ENCODE results near the gene HIRA.
"Not testable (repeated sequence)": the region's sequence is repeated elsewhere in the genome, so short reads cannot be mapped to it uniquely, and the experiment has no call there.

The HIRA gene

DNA sequence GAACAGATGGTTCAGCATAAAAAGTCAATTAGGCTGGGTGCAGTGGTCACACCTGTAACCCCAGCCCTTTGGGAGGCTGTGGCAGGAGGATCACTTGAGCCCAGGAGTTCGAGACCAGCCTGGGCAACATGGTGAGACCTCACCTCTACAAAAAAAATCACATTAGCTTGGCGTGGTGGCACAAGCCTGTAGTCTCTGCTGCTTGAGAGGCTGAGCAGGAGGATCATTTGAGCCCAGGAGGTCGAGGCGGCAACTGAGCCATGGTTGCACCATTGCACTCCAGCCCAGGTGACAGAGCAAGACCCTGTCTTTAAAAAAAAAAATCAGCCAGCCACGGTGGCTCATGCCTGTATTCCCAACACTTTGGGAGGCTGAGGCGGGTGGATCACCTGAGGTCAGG, 108.1 kb downstream of the HIRA start:
- not testable (repeated sequence) for DNase-seq (ENCODE audit: low read depth)

DNA sequence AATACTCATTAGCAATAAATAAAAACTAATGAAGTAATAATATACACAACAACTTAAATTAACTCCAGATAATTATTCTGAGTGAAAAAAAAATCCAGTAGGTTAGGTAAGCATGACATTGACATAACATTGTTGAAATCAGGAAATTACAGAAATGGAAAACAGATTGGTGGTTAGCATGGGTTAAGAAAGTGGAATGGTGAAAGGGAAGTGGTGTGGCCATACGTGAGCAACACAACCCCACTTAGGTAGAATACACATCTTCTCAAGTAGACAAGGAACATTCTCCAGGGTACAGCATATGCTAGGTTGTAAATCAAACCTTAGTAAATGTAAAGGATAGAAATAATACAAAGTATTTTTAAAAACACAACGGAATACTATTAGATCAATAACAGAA, 109.8 kb downstream of the HIRA start:
- DNase-seq (ENCODE audit: low read depth) = no peak

DNA sequence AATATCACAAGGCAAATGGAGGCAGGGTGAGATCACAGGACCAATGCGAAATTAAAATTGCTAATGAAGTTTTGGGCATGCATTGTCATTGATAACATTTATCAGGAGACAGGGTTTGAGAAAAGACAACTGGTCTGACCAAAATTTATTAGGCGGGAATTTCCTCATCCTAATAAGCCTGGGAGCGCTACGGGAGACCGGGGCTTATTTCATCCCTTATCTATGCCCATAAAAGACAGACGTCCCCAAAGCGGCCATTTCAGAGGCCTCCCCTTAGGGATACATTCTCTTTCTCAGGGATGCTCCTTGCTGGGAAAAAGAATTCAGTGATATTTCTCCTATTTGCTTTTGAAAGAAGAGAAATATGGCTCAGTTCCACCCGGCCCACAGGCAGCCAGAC, 111.4 kb downstream of the HIRA start:
- not testable (repeated sequence) for DNase-seq (ENCODE audit: low read depth)

DNA sequence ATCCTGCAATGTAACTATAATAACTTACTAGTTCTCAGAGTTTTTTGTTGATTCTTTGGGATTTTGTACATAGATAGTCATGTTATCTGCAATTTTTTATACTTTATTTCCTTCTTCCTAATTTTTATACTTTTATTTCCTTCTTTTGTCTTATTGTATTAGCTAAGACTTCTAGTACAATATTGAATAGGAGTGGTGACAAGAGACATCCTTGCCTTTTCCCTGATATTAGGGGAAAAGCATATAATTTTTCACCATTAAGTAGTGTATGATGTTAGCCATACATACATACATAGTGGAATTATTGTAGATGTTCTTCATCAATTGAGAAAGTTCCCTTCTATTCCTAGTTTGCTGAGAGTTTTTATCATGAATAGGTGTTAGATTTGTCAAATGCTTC, 112.3 kb downstream of the HIRA start:
- no peak for DNase-seq (ENCODE audit: low read depth)

DNA sequence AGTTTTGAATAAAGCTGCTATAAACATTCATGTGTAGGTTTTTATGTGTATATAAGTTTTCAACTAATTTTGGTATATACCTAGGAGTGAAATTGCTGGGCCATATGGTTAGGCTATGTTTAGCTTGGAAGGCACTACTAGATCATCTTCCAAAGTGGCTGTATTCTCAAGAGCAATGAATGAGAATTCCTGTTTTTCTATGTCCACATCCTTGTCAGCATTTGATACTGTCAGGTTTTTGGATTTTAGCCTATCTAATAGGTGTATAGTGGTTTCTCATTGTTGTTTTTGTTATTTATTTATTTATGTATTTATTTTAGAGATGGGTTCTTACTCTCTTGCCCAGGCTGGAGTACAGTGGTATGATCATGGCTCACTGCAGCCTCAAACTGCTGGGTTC, 113.7 kb downstream of the HIRA start:
- DNase-seq (ENCODE audit: low read depth) = no peak

DNA sequence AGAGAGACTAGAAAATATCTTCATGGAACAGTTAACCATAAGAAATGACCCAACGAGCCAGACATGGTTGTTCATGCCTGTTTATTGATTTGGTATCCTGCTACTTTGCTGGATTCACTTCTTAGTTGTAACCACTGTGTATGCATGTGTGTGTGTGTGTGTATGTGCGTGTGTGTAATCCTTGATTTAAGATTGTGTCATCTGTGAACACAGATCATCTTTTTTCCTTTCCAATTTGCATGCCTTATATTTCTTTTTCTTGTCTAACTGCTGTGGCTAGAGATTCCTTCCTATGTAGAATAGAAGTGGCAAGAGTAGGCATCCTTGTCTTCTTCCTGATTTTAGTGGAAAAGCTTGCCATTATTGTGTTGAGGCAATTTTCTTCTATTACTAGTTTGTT, 123.7 kb downstream of the HIRA start:
- no peak for DNase-seq (ENCODE audit: low read depth)

DNA sequence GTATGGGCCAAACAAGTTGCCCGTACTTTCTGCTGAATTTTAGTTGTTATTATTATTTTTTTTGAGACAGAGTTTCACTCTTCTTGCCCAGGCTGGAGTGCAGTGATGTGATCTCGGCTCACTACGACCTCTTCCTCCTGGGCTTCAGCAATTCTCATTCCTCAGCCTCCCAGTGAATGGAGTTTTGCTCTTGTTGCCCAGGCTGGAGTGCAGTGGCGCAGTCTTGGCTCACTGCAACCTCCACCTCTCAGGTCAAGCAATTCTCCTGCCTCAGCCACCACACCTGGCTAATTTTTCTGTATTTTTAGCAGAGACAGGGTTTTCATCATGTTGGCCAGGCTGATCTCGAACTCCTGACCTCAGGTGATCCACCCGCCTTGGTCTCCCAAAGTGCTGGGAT, 125.0 kb downstream of the HIRA start:
- DNase-seq (ENCODE audit: low read depth) = not testable (repeated sequence)

DNA sequence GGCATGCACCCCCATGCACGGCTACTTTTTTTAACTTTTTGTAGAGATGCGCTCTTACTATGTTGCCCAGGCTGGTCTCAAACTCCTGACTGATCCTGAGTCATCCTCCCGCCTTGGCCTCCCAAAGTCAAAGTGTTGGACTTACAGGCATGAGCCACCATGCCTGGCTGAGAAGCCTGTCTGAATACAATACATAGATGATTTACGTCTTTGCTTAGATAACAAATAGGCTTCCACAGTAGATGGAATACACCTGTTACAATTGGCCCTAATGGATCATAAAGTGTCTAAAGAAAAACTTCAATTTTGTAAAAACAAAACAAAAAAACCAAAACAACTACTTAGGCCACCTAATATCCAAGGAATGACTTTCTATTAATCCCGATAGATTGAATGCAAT, 127.0 kb downstream of the HIRA start:
- no peak for DNase-seq (ENCODE audit: low read depth)

DNA sequence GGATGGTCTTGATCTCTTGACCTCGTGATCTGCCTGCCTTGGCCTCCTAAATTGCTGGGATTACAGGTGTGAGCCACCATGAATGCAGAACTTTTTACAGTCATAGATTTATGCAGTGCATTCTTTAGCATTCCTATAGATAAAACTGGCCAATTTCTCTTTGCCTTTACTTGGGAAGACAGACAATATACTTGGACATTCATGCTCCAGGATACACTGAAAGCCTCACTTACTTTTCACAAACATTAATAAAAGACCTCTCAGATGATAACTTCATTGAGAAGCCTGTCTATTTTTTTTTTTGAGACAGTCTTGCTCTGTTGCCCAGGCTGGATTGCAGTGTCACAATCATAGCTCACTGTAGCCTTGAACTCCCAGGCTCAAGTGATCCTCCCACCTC, 127.7 kb downstream of the HIRA start:
- no peak for DNase-seq (ENCODE audit: low read depth)

DNA sequence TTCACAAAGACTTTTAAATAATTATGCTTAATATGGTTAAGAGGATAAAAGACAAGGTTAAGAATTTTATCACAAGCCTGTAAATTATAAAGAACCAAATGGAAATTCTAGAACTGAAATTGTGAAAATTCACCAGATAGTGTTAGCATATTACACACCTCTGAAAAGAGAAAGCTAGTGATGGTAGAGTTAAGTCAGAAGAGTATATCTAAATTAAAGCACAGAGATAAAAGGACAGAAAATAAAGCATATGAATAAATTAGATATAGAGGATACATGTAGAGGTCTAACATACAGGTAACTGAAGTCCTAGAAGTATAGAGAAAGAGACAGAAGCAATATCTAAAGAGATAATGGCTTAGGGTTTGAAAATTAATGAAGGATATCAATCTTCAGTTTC, 135.8 kb downstream of the HIRA start:
- no peak for DNase-seq (ENCODE audit: low read depth)

DNA sequence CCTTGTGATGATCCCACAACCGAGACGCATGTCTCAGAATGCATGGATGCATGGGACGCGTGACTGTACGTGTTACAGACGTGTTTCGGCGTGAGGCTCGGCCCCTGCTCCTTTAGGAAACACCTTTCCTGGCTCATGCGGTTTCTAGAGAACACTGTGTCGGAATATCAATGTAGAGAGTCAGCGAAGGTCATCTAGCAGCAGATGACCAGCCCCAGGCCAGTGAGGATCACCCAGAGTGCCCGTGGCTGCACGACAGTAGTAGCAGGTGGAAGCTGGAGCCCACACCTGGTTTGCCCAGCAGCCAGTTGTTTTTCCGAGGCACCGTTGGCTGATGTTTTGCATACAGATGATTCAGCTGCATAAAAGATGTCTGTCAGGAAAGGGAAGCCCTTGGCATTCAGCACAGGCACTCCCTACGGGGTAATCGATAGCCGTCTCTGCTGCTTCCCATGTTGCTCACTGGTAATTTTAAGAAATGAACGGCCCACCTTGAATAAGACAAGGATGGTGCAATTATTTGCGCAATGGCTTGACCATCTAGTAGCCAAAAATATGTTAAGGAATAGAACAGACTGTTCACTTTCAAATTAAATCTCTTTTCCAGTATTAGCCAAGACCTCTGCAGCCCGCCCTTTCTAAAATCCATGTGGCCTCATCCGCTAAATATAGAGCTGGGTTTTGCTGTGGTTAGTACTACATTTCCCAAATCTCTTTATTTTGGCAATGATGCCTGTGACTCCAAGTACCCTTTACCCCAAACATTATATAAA, 138.9 kb downstream of the HIRA start:
- no peak for DNase-seq (ENCODE audit: low read depth)

DNA sequence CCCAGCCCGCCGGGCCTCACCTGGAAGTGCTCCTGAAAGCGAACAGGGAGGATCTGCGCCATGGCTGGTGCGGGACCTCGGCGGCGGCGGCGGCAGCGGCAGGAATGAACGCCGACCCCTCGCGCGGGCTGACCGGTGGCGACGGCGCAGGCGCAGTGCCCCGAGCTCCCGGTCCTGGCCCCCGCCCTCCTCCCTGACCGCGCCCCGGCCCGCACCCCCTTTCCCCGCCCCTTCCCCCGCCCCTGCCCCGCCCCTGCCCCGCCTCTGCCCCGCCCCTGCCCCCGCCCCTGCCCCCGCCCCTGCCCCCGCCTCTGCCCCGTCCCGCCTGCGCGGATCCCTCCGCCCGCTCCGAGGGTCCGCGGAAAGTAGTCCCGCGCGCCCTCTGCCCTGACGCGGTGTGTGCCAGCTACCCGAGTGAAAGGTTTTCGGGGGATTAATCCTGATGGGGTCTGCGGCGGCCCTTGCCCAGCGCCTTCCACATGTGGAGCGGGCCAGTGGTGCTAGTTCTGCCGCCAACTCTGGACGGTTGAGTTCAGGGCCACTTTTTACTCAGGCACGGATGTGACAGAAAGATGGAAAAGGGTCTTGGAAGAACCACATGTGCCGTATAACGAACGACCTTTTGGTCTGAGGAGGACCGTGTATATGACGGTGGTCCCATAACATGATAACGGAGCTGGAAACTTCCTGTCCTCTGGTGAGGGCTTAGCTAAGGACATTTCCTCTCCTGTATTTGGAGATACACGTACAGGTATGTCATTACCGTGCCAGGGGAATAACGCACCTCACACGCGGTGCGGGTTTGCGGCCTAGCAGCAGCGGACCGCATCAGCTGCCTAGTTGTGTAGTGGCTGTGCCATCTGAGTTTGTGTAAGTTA, 139.7 kb downstream of the HIRA start, which contains the start of gene CLTCL1:
TSS of gene CLTCL1 (minus strand) at position 140 of the 878 bp plus-strand sequence. CDS start at position 62, 78 bp downstream.
- peak; percentile 49 for DNase-seq (ENCODE audit: low read depth)

DNA sequence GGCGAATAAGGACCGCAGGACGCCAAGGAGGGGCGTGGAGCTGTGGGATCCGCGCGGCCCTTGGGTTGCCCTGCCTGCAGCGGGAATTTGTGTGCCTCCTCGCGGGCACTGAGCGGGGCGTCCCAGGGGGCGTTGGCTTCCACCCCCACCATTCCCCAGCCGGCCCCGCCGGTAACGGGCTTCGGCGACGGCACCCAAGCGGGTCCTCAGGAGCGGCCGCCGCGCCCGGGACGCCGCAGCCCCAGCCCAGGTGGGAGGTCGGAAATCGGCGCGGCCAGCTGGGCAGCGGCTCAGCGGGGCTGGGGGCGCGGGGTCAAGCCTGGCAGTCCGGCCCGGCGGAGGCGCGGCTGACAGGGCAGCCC, 140.3 kb downstream of the HIRA start:
- DNase-seq (ENCODE audit: low read depth) = no peak

DNA sequence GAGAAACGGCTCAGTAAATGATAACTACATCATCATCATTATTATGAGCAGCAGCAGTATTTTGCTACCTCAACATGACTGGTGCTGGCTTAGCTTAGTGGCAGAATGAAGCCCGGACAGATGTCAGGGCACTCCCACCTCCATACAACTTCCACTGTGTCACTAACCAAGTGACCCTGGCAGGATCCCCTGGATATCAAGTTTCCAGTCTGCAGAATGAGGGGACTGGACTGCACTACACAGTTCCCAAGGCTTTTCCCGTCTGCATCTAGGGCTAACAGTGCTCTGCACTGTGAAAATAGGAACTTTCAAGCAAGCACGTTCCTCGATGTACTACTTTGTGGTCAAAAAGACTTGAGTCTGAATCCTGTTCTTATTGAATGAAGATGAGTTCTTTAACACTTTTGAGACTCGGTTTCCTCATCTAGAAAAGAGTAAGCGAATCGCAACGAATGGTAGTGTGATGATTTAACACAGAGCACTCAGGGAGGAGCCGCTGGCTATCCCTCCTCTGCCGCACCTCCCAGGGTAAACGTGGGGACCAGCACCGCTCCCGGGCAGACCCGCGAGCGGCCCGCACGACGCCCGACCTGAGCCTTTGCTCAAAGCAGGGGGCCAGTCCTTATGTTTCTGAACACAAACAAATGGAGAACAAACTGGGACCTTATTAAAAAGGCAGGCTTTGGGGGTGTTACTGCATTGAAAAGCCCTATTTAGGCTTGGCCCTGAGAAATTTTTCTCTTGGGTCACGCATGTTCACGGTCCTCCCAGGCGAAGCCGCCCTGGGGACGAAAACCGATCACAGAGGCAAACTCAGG, 140.9 kb downstream of the HIRA start:
- no peak for DNase-seq (ENCODE audit: low read depth)

DNA sequence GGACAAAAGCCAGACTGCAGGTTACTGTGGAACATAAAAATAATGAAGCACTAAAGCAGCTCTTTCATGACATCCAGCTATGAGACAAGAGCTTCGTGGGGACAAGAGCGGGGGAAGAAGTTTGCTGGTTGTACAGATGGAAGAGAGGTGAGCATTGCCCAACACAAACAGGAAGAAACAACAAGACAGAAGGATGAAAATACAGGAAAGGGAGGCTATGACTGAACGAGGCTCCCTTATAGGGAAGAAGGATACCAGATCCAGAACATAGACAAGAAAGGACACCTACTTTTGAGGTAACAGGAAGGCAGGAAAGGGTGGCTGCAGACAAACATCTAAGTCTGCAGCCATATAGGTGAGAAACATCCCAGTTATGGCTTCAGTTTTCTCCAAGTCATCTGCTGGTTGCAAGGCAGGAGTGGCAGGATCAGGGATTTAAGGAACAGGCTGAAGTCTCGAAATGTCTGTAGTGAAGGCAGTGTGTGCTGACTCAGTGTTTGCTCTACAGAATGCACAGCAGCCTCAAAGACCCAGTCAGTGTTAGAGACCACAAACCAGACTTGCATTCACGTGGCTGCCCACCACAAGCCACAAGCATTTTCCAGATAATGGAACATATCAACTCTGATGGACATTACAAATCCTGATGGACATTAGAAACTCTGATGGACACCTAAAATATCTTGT, 141.9 kb downstream of the HIRA start:
- DNase-seq (ENCODE audit: low read depth) = peak; percentile 95

DNA sequence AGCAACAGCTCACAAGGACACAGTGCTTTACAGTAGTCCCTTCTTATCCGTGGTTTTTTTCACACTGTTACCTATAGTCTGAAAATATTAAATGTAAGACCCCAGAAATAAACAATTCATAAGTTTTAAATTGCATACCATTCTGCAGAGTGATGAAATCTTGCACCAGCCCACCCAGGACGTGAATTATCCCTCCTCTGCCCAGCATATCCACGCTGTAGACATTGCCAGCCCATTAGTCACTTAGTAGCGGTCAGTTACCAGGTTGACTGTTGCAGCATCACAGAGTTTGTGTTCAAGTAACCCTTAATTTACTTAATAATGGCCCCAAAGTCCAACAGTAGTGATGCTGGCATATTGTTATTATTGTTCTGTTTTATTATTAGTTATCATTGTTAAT, 143.6 kb downstream of the HIRA start:
- DNase-seq (ENCODE audit: low read depth) = peak; percentile 95

DNA sequence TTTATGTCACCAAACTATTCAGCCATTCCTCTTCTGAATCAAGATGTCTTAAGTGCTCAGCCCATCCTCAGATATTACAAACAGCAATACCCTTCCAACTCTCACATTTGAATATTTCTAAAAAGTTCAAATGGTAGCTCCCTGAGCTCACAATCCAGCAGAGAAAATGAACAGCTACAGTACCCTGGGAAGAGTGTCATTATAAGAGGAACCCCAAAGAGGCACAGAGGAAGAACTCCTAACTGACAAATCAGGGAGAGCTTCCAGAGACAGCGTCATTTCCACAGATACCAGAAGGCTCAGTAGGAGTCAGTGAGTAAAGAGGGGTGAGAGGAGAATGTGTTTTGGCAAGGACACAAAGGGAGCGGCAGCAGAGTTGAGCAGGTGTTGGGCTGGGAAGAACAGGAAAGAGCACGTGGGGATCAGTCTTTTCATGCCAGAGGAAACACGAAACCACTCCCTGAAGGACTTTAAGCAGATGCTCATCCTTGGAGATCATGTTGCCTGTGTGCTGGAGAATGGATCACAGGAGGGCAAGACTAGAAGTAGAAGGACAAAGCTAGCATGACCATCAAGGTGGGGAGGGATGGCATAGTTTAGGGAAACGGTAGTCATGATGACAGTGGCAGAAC, 144.3 kb downstream of the HIRA start:
- peak; percentile 71 for DNase-seq (ENCODE audit: low read depth)

DNA sequence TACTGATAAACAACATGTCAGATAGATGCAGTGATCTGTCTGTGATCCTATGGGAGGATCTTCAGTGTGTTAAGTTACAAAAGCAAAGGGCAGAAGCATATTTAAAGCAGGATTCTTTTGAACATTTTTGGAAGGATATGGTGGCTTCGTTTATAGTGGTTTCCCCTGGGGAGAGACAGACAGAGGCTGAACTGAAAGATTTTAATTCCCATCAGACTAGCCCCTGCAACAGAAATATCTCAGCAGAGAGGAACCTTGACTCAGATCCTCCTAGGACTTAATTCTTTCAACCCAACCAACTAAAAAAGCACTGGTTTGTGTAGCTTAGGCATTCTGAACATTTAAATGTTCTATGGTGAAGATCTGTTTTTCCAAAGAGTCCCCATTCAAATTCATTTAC, 145.7 kb downstream of the HIRA start:
- no peak for DNase-seq (ENCODE audit: low read depth)
